ENCODE measurements around the gene ADGRF1. TPM values are rescaled to one million over a fixed set of nuclear protein-coding genes. Genes with fewer than 3 reads are reported as not detected.

ADGRF1 gene
- polyA plus RNA-seq, 4 donors = 0.13 to 1.7 (median 1.3) TPM

GRCh38 chr6:47022191-47022590 lies 19.9 kb downstream of the ADGRF1 start:
- Histone ChIP-seq H3K27ac (ENCODE audit: low read depth in 1 of 3, low read length in 2 of 3) (no peak overlapping the region), H3K27me3 (ENCODE audit: control insufficient read depth in 3 of 3, insufficient read depth in 3 of 3, low read length in 3 of 3) (no peaks in the 10 kb centered on the region), H3K9me3 (ENCODE audit: control insufficient read depth in 2 of 2, insufficient read depth in 1 of 2, low read depth in 1 of 2, low read length in 1 of 2) (no peaks in the 10 kb centered on the region), H3K4me3 (ENCODE audit: low read depth in 1 of 3, low read length in 3 of 3) (no peak overlapping the region), H3K36me3 (ENCODE audit: control insufficient read depth in 3 of 3, insufficient read depth in 2 of 3, low read depth in 1 of 3, low read length in 3 of 3) (no peaks in the 10 kb centered on the region), H3K4me1 (ENCODE audit: control insufficient read depth in 3 of 3, insufficient read depth in 2 of 3, low read depth in 1 of 3, low read length in 2 of 3) (no peaks in the 10 kb centered on the region)
- DNase-seq = no peak
- WGBS, 3 donors = 94 to 99% (median 97%) methylated on average over 3 of the region's 3 CpGs
- no peak for FAIRE-seq

DNA sequence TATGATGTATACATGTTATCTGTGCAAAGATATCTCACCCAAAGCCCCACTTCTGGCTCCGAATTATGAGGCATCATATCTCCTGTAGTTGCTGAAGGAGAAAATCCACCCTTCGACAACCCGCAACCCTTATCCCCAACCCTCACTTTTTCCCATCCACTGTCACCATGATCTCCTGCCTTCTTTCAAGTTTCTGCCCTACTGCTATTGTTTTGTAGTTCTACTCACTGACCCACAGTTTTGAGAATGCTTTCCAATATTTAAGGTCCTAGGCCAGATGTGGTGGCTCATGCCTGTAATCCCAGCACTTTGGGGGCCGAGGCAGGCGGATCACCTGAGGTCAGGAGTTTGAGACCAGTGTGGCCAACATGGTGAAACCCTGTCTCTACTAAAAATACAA lies 22.2 kb downstream of the ADGRF1 start:
- WGBS, 3 donors = 88 to 95% (median 89%) methylated on average over 5 of the region's 5 CpGs
- Histone ChIP-seq H3K4me3 (ENCODE audit: low read depth in 1 of 3, low read length in 3 of 3) (no peak overlapping the region), H3K27me3 (ENCODE audit: control insufficient read depth in 3 of 3, insufficient read depth in 3 of 3, low read length in 3 of 3) (no peaks in the 10 kb centered on the region), H3K27ac (ENCODE audit: low read depth in 1 of 3, low read length in 2 of 3) (no peak overlapping the region), H3K9me3 (ENCODE audit: control insufficient read depth in 2 of 2, insufficient read depth in 1 of 2, low read depth in 1 of 2, low read length in 1 of 2) (no peaks in the 10 kb centered on the region), H3K36me3 (ENCODE audit: control insufficient read depth in 3 of 3, insufficient read depth in 2 of 3, low read depth in 1 of 3, low read length in 3 of 3) (no peaks in the 10 kb centered on the region), H3K4me1 (ENCODE audit: control insufficient read depth in 3 of 3, insufficient read depth in 2 of 3, low read depth in 1 of 3, low read length in 2 of 3) (no peaks in the 10 kb centered on the region)
- no peak for FAIRE-seq
- no peak for DNase-seq

DNA sequence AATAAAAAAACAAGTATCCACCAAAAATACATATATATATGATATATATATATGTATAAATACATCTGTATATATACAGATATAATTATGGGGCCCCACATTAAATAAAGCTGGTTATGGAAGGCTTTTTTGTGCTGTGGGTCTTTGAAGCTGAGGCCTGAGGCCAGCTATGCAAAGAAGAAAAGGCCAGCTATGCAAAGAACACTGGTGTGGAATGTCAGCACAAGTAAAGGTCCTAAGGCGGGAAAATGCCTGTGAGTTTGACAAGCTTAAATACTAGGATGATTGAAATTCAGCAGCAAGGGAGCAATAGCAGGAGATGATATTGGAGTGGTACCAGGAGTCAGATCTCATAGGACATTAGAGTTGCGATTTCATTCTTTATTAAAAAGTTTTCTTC lies 25.2 kb downstream of the ADGRF1 start:
- FAIRE-seq = no peak

GRCh38 chr6:47016261-47016660 lies 25.9 kb downstream of the ADGRF1 start:
- DNase-seq (no peak), FAIRE-seq (no peak)
- Histone ChIP-seq H3K27me3 (ENCODE audit: control insufficient read depth in 3 of 3, insufficient read depth in 3 of 3, low read length in 3 of 3) (peaks cover 0 to 2% (median 0%) of the 10 kb centered on the region in 3 donors), H3K36me3 (ENCODE audit: control insufficient read depth in 3 of 3, insufficient read depth in 2 of 3, low read depth in 1 of 3, low read length in 3 of 3) (no peaks in the 10 kb centered on the region), H3K4me3 (ENCODE audit: low read depth in 1 of 3, low read length in 3 of 3) (no peak overlapping the region), H3K27ac (ENCODE audit: low read depth in 1 of 3, low read length in 2 of 3) (no peak overlapping the region), H3K4me1 (ENCODE audit: control insufficient read depth in 3 of 3, insufficient read depth in 2 of 3, low read depth in 1 of 3, low read length in 2 of 3) (no peaks in the 10 kb centered on the region), H3K9me3 (ENCODE audit: control insufficient read depth in 2 of 2, insufficient read depth in 1 of 2, low read depth in 1 of 2, low read length in 1 of 2) (no peaks in the 10 kb centered on the region)
- 47 to 84% (median 67%) methylated on average over 4 of the region's 4 CpGs for WGBS, 3 donors

More for the DNA sequence above, 25.2 kb downstream of the ADGRF1 start:
- Histone ChIP-seq H3K4me1 (ENCODE audit: control insufficient read depth in 3 of 3, insufficient read depth in 2 of 3, low read depth in 1 of 3, low read length in 2 of 3) (no peaks in the 10 kb centered on the region), H3K9me3 (ENCODE audit: control insufficient read depth in 2 of 2, insufficient read depth in 1 of 2, low read depth in 1 of 2, low read length in 1 of 2) (no peaks in the 10 kb centered on the region), H3K27ac (ENCODE audit: low read depth in 1 of 3, low read length in 2 of 3) (no peak overlapping the region), H3K4me3 (ENCODE audit: low read depth in 1 of 3, low read length in 3 of 3) (no peak overlapping the region), H3K27me3 (ENCODE audit: control insufficient read depth in 3 of 3, insufficient read depth in 3 of 3, low read length in 3 of 3) (peaks cover 0 to 2% (median 0%) of the 10 kb centered on the region in 3 donors), H3K36me3 (ENCODE audit: control insufficient read depth in 3 of 3, insufficient read depth in 2 of 3, low read depth in 1 of 3, low read length in 3 of 3) (no peaks in the 10 kb centered on the region)
- DNase-seq = no peak
- 89 to 96% (median 96%) methylated on average over 2 of the region's 2 CpGs for WGBS, 3 donors

DNA sequence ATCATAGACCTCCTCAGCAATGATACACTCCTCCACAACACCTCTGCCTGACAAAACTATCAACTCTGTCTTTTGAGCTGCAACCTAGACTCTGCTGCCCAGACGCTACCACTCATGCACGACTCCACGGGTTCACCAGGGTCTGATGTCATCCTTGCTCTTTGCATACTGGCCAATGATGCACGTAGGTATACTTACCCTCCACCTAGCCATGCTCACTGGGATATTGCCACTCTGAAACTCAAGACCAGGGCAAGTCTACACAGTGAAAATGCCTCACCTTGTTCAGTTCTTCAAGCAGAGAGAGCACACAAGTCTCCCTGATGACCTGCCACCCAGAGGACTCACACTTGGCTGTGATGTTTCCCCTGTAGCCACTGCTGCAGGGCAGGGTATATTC lies 27.7 kb downstream of the ADGRF1 start:
- FAIRE-seq = no peak
- H3K36me3 ChIP-seq (ENCODE audit: control insufficient read depth in 3 of 3, insufficient read depth in 2 of 3, low read depth in 1 of 3, low read length in 3 of 3) = no peaks in the 10 kb centered on the region
- no peak for DNase-seq
- no peak overlapping the region for H3K4me3 ChIP-seq (ENCODE audit: low read depth in 1 of 3, low read length in 3 of 3)
- no peaks in the 10 kb centered on the region for H3K4me1 ChIP-seq (ENCODE audit: control insufficient read depth in 3 of 3, insufficient read depth in 2 of 3, low read depth in 1 of 3, low read length in 2 of 3)
- H3K9me3 ChIP-seq (ENCODE audit: control insufficient read depth in 2 of 2, insufficient read depth in 1 of 2, low read depth in 1 of 2, low read length in 1 of 2) = no peaks in the 10 kb centered on the region
- H3K27me3 ChIP-seq (ENCODE audit: control insufficient read depth in 3 of 3, insufficient read depth in 3 of 3, low read length in 3 of 3) = peaks cover 0 to 2% (median 0%) of the 10 kb centered on the region in 3 donors
- H3K27ac ChIP-seq (ENCODE audit: low read depth in 1 of 3, low read length in 2 of 3) = no peak overlapping the region
- 87 to 91% (median 89%) methylated on average over 4 of the region's 4 CpGs for WGBS, 3 donors

DNA sequence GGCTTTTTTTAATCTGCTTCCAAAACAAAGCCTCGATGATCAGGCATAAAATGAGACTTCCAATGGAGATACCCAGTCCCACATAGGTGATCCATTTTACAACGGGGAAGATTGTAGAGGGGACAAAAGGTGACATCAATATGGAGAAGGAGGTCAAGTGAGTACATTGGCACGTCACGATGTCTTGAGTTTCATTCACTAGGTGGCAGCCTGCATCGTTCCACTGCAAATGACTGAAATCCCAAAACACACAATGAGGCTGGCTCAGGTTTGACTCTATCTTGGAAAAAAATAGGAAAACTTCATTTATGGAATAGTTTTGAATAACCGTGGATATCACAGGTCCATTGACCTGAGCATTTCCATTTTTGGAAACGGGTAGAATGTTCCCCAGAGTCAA lies 32.5 kb downstream of the ADGRF1 start:
- 51 to 72% (median 58%) methylated on average over 7 of the region's 7 CpGs for WGBS, 3 donors
- FAIRE-seq (no peak), DNase-seq (no peak)
- Histone ChIP-seq H3K4me1 (ENCODE audit: control insufficient read depth in 3 of 3, insufficient read depth in 2 of 3, low read depth in 1 of 3, low read length in 2 of 3) (no peaks in the 10 kb centered on the region), H3K27me3 (ENCODE audit: control insufficient read depth in 3 of 3, insufficient read depth in 3 of 3, low read length in 3 of 3) (peaks cover 0 to 2% (median 0%) of the 10 kb centered on the region in 3 donors), H3K9me3 (ENCODE audit: control insufficient read depth in 2 of 2, insufficient read depth in 1 of 2, low read depth in 1 of 2, low read length in 1 of 2) (no peaks in the 10 kb centered on the region), H3K4me3 (ENCODE audit: low read depth in 1 of 3, low read length in 3 of 3) (no peak overlapping the region), H3K27ac (ENCODE audit: low read depth in 1 of 3, low read length in 2 of 3) (no peak overlapping the region), H3K36me3 (ENCODE audit: control insufficient read depth in 3 of 3, insufficient read depth in 2 of 3, low read depth in 1 of 3, low read length in 3 of 3) (no peaks in the 10 kb centered on the region)

DNA sequence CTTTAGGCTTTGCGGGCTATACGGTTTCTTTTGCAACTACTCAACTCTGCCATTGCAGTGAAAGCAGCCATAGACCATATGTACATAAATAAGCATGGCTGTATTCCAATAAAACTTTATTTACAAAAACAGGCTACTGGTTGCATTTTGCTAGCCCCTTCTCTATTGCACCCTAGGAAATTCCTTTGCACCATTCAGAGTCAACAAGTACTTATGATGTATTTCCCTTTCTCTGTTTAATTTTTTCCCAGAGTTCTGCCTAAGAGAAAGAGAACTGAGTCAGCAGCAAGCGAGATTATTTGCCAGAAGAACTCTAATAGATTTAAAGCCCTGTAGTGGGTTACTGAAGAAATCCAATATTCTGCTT lies 33.8 kb downstream of the ADGRF1 start:
- Histone ChIP-seq H3K9me3 (ENCODE audit: control insufficient read depth in 2 of 2, insufficient read depth in 1 of 2, low read depth in 1 of 2, low read length in 1 of 2) (no peaks in the 10 kb centered on the region), H3K27me3 (ENCODE audit: control insufficient read depth in 3 of 3, insufficient read depth in 3 of 3, low read length in 3 of 3) (no peaks in the 10 kb centered on the region), H3K4me3 (ENCODE audit: low read depth in 1 of 3, low read length in 3 of 3) (no peak overlapping the region), H3K4me1 (ENCODE audit: control insufficient read depth in 3 of 3, insufficient read depth in 2 of 3, low read depth in 1 of 3, low read length in 2 of 3) (peaks cover 0 to 3% (median 0%) of the 10 kb centered on the region in 3 donors), H3K27ac (ENCODE audit: low read depth in 1 of 3, low read length in 2 of 3) (no peak overlapping the region), H3K36me3 (ENCODE audit: control insufficient read depth in 3 of 3, insufficient read depth in 2 of 3, low read depth in 1 of 3, low read length in 3 of 3) (no peaks in the 10 kb centered on the region)
- WGBS, 3 donors = 92 to 94% (median 93%) methylated on average over 3 of the region's 3 CpGs
- FAIRE-seq (no peak), DNase-seq (no peak)

- H3K36me3 ChIP-seq (ENCODE audit: control insufficient read depth in 3 of 3, insufficient read depth in 2 of 3, low read depth in 1 of 3, low read length in 3 of 3) = no peaks in the 10 kb centered on the region
- H3K4me3 ChIP-seq (ENCODE audit: low read depth in 1 of 3, low read length in 3 of 3) = no peak overlapping the region
- no peak for FAIRE-seq
- DNase-seq = no peak
- no peaks in the 10 kb centered on the region for H3K9me3 ChIP-seq (ENCODE audit: control insufficient read depth in 2 of 2, insufficient read depth in 1 of 2, low read depth in 1 of 2, low read length in 1 of 2)
- H3K4me1 ChIP-seq (ENCODE audit: control insufficient read depth in 3 of 3, insufficient read depth in 2 of 3, low read depth in 1 of 3, low read length in 2 of 3) = peaks cover 0 to 3% (median 0%) of the 10 kb centered on the region in 3 donors
- no peaks in the 10 kb centered on the region for H3K27me3 ChIP-seq (ENCODE audit: control insufficient read depth in 3 of 3, insufficient read depth in 3 of 3, low read length in 3 of 3)
- H3K27ac ChIP-seq (ENCODE audit: low read depth in 1 of 3, low read length in 2 of 3) = no peak overlapping the region
- 80 to 89% (median 80%) methylated on average over 3 of the region's 3 CpGs for whole genome bisulfite sequencing, 3 donors
These were observed 34.3 kb downstream of the ADGRF1 start for GRCh38 chr6:47007657-47008396.

- WGBS, 3 donors = 95 to 97% (median 97%) methylated on average over 1 of the region's 1 CpG
- H3K27me3 ChIP-seq (ENCODE audit: control insufficient read depth in 3 of 3, insufficient read depth in 3 of 3, low read length in 3 of 3) = no peaks in the 10 kb centered on the region
- peaks cover 0 to 3% (median 0%) of the 10 kb centered on the region in 3 donors for H3K4me1 ChIP-seq (ENCODE audit: control insufficient read depth in 3 of 3, insufficient read depth in 2 of 3, low read depth in 1 of 3, low read length in 2 of 3)
- no peak for DNase-seq
- H3K36me3 ChIP-seq (ENCODE audit: control insufficient read depth in 3 of 3, insufficient read depth in 2 of 3, low read depth in 1 of 3, low read length in 3 of 3) = no peaks in the 10 kb centered on the region
- H3K9me3 ChIP-seq (ENCODE audit: control insufficient read depth in 2 of 2, insufficient read depth in 1 of 2, low read depth in 1 of 2, low read length in 1 of 2) = no peaks in the 10 kb centered on the region
- no peak overlapping the region for H3K27ac ChIP-seq (ENCODE audit: low read depth in 1 of 3, low read length in 2 of 3)
- no peak overlapping the region for H3K4me3 ChIP-seq (ENCODE audit: low read depth in 1 of 3, low read length in 3 of 3)
- no peak for FAIRE-seq
These were observed 36.6 kb downstream of the ADGRF1 start for GRCh38 chr6:47005486-47005885.

All from small intestine (tissue), 7 donors.